Measurements from ENCODE around the gene WDR37.
"Not testable (repeated sequence)": the region's sequence is repeated elsewhere in the genome, so short reads cannot be mapped to it uniquely, and the experiment has no call there.

The WDR37 gene

DNA sequence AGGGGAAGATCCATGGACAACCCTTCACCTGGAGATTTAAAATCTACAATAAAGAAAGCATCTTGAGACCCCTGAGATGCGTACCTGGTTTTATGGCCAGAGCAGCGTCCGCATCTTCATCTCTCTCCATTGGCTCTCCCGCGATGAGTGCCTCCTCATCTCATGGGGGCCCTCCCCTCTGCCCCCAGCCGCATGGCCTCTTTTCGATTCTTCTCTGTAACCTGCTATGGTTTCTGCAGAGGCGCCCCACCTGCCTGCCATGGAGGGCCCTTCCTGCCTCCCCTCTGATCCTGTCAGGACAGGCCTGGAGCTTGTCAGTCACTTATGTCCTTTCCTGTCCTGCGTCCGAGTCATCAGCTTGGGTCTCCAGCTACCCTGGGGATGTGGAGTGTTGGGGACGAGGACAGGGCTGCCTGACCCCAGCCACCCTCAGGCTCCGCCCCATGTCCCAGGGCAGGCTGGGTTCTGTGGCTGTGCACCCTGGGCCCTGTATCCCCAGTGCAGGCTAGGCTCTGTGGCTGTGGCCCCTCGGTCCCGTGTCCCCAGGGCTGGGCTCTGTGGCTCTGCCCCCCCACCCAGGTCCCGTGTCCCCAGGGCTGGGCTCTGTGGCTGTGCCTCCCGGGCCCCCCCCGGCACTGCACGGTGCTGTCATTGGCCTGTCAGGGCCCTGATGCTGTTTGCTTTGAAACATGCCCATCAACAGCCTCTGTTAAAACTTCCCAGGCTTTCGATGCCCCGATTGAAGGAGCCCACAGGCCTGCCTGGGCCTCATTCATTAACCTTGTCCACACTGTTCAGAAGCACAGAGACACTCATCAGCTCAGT is 99.8 kb downstream of the WDR37 start:
- no peak for DNase-seq

DNA sequence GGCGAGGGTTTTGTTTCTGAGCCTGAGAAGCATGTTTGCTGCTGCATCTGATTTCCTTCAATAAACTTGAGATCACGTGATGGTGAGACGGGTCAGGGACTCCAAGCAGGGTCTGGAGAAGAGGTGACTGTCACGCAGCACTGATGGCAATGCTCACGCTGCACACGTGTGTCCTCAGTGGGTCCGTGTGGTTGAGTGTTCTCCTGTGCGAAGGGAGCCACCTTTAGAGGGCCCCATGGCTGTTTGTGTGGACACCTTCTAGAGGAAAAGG is 100.4 kb downstream of the WDR37 start:
- no peak for DNase-seq

DNA sequence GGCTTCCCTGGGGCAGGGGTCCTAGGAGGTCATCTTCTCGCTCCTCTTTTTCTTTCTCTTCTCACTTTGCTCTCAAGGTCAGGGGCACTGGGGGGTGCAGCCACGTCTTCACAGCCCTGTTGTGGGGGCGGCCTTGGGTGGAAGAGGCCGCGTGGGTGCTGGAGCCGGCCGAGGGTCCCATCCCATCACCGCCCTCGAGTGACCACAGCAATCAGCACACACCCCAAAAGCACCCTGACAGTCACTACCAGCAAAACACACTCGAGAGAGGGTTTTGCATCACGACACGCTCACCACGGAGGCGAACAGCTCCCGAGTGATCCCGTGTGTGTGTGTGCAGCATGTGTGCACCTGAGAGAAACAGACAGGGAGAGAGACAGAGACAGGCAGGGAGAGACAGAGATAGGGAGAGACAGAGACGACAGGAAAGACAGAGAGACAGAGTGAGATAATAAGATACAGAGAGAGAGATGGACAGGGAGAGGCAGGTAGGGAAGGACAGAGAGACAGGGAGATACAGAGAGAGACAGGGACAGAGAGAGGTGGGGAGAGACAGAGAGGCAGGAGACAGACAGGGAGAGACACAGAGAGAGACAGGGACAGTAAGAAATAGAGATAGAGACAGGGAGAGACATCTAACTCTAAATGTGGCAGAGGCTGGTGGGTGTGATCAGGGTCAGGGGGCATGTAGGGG is 100.9 kb downstream of the WDR37 start:
- no peak for DNase-seq

DNA sequence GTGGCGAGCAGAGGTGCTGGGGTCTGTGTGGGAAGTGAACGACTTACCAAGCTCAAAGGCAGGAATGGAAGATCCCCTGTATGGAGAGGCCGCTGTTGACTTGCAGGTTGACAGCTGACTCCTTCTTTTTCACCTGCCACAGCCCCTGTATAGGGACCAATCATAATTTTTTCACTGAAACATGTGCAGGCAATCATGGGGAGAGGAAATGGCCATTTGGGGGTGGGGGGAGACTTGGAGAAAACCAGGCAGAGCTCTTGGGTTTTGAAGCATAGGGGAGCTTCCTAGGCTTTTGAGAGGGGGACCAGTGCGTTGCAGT is 101.4 kb downstream of the WDR37 start:
- DNase-seq, result no peak

DNA sequence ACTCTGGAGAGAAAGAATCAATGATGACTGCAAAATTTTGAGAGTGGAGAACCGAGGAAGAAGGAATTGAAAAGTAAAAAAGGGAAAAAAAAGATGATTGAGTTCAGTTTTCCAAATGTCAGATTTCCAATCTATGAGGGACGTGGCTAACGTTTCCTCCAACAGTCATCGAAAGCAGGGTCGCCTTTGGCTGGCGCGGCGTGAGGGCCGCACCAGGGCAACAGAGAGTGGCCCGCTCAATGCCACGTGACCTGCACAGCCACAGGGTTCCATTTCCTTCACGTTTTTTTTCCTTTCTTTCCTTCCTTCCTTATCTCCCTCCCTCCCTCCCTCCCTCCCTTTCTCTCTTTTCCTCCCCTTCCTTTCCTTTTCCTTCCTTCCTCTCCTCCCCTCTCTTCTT is 101.9 kb downstream of the WDR37 start:
- DNase-seq, result no peak

DNA sequence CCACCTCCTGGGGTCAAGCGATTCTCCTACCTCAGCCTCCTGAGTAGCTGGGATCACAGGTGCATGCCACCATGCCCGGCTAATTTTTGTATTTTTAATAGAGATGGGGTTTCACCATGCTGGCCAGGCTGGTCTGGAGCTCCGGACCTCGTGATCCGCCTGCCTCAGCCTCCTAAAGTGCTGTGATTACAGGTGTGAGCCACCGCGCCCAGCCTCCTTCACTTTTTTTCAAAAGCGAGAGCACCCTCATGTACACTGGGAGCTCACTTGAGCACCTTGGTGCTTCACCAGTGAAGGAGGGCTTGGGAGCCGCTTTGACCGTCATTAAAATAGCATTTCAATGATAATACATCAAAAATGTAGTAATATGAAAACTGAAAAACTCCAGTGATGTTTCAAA is 102.4 kb downstream of the WDR37 start:
- DNase-seq, result not testable (repeated sequence)

DNA sequence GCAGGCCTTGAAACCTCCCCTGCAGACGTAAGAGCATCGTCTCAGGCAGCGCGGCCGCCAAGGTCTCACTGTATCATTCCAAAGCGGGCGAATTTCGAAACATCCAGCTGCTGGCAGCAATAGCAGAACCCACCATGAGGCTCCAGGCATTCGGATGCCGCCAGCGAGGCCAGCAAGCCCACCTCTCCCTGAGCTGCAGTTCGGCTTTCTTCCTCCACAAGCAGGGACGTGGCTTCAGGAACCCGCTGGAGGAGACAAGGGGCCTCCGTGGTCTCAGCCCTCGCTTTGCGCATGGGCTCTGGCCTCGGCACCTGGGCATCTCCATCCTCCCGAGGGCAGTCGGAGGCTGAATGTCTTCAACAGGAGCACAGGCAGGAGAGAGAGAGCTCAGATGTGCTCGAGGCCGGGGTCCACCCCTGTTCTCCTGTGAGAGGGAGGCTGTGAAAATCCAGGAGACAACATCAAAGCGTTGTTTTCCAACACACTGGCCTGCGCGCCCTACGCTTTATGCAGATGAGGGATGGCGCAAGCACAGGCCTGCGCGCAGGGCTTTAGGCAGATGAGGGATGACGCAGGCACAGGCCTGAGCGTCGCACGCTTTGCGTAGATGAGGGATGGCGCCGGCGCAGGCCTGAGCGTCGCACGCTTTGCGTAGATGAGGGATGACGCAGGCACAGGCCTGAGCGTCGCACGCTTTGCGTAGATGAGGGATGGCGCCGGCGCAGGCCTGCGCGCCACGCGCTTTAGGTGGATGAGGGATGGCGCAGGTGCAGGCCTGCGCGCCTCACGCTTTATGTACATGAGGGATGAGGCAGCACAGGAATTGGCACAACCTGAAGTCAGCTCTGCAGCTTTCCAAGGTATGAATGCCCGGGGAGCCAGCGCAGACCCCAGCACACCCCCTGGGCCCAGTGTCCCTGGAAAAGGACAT is 103.2 kb downstream of the WDR37 start:
- DNase-seq, result peak in 2 of 4 experiments; percentile 71 to 81

DNA sequence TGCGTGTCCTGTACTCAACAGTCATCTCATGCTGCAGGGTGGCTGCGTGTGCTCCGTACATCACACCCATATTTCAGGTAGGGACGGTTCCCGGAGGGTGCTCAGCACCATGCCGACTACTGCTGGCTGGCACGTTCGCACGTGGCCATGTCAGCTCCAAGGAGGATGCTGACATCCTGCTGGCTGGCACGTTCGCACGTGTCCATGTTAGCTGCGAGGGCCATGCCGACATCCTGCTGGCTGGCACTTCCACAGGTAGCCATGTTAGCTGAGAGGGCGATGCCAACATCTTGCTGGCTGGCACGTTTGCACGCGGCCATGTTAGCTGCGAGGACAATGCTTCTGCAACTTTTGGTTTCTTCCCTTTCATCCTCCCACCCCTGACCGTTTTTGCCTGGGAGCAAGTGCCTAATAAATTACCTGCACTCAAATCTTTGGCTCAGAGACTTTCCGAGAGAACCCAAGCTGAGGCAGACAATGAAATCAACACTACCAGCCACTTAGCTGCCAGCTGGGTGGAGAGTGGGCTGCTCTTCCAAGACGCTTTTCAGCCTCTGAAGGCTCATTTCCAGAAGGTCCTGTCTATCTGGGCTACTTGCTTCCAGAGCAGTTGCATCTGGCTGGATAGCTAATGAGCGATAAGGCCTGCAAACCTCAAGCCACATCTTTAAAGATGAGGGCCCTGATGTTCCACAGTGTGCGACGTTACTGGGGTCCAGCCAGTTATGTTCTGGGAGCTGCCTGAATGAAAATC is 104.6 kb downstream of the WDR37 start:
- no peak for DNase-seq

DNA sequence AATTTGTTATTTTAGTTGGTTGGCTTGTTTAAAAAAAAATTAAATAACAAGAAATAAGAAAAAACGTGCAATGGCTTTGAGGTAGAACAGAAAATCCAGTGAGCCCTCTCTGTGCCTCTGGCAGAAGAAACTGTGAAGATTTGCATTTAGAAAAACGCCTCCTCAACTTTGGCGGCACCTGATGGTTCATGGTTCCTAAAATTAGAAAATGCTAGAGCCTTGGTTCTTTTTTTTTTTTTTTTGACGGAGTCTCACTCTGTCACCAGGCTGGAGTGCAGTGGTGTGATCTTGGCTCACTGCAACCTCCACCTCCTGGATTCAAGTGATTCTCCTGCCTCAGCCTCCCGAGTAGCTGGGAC is 105.1 kb downstream of the WDR37 start:
- DNase-seq, result not testable (repeated sequence)

DNA sequence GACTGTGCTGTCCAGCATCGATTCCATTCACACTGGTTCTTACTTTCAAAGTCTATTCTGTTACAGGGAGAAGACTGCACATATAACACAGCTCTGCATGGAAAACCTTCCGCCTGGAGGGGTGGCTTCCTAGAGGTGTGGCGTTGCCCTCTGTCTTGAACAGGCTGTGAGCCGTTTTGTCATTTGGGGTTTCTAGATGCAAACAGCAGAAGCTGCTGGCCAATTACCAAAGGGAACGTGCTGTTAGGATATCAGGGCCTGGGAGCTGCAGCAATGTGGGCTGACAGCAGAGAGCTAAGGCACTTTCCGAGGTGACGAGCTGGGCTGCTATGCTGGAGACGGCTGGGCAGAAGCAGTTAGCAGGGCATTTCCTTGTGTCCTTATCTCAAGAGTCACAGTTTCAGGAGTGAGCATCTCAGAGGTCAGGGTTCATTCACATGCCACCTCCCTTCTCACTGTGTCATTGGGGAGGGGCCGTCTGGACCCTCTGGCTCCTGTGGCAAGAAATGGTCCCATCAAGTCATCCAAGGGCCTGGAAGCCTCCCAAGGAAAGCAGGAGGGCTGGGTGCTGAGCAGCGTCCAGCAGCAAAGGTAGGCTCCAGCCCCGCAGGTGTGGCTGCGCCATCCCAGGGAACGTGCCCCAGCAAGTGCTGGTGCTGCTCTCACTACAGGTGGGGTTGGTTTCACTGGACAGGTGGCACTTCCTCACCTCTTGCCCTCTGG is 106.5 kb downstream of the WDR37 start:
- DNase-seq, result no peak

DNA sequence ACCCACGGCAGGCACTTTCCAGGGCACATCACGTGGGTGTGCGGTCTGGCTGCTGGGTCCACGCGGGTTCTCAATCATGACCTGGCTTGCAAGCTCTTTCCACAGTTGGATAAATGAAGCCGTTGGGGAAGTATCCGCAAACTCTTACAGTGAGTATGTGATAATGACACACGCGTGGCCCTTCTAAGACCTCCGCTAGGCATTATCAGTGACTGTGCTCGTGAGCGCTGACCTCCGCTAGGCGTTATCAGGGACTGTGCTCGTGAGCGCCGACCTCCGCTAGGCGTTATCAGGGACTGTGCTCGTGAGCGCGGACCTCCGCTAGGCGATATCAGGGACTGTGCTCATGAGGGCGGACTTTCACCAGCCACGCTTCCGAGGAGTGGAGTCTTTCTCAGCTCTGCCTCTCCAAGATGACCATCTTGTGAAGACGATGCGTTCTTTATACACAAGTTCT is 107.0 kb downstream of the WDR37 start:
- no peak for DNase-seq

DNA sequence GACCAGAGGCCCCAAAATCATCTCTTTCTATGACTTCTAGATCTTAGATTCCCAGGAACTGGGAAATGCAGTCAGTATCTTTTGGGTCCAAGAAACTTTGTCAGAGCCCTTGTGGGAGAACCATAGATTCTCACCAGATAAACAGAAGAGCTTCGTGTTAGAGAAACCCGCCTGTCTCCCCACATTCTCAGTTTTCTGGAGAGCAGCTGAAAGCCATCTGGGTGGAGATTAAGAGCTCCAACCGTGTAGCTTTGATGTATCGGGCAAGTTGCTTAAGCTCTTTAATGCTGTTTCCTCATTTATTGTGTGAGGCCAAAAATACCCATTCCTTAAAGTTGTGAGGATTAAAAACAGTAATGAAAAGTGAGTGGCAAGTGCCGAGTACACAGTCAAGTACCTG is 107.6 kb downstream of the WDR37 start:
- no peak for DNase-seq

DNA sequence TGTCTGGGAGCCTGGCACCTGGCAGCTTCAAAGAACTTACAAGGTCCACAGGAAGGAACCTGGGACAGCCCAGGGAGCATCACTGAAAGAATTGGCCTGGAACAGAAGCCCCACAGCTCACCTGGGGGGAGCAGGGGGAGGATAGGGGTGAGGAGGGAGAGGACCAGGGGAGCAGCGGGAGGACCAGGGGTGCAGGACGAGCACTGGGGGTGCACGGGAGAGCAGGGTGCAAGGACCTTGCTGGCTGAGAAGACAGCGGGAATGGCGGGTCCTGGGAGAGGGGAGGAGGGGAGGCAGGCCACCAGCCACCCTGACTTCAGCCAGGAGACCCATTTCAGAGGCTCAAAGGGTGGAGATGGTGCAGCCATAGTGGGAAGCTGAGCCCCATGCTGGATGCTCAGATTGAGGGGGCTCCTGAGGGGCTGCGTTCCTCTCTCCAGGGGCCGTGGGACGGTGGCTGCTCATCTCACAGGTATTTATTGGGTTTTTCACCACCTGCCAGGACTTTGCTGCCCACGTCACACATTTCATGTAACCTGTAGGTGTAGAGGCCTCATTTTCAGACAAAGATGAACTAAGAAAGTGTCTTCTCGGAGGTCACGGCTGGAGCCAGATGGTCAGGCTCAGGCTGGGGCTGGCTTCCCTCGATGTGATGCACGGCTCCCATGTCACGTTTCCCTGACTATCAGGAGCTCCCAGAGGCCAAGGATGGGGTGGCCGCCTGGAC is 110.1 kb downstream of the WDR37 start:
- DNase-seq, result no peak

DNA sequence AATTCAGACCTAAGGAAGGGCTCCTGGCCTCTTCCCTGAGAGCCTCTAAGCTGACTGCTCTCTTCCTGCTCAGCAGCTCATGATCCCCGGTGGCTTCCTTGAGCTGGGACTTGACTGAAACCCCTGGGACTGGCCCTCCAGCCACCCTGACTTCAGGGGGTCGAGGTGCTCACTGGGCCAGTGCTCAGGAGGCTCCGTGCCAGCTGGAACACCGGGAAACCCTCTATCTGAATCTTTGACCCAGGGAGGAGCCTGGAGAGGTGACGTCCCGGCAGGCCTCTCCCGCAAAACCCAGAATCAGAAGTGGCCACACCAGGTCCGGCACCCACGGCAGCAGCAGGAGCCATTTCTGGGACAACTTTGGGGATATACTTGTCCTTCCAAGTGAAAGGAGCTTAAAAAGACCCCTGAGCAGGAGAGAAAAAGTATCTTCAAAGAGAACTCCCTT is 110.7 kb downstream of the WDR37 start:
- no peak for DNase-seq

DNA sequence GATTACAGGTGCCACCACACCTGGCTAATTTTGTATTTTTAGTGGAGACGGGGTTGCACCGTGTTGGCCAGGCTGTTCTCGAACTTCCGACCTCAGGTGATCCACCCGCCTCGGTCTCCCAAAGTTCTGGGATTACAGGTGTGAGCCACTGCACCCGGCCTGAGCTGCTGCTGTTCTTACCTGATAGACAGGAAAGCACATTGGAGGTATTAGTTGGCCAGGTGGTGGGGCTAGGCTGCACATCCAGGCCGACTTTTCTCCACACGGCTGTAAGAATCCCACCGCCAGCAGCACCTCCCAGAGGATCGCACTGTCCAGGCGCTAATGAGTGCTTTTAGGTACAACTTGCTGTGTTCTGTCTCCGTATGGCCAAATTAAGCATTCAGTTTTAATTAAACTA is 112.6 kb downstream of the WDR37 start:
- no peak for DNase-seq

DNA sequence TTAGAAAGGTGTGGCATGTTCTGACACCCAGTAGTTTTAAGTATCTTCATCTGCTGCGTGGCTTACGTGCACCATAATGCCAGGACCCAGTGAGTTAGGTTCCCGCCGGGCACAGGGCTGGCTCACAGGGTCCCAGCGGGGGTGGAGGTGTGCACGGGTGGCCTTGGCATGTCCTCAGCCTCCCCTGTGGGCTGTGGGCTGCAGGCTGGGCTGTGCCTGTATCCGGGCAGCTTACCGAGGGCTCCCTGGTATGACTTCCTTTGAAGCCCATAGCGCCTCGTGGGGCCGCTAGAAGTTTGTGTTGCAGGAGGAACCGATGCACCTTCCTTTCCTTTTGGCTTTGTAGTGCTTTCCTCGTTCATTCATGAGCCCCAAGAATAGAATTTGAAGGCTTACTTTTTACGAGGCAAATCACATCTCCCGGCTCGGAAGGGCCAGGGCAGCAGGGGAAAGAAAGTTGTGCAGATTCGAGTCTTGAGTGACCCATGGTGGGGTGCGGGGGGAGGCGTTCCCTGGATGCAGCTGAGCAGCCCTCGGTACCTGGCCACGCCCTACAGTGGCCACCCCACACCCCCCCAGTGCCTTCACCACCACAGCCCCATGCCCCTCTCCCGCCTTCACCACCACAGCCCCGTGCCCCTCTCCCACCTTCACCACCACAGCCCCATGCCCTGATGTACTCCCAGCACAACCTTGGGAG is 113.2 kb downstream of the WDR37 start:
- DNase-seq, result no peak

DNA sequence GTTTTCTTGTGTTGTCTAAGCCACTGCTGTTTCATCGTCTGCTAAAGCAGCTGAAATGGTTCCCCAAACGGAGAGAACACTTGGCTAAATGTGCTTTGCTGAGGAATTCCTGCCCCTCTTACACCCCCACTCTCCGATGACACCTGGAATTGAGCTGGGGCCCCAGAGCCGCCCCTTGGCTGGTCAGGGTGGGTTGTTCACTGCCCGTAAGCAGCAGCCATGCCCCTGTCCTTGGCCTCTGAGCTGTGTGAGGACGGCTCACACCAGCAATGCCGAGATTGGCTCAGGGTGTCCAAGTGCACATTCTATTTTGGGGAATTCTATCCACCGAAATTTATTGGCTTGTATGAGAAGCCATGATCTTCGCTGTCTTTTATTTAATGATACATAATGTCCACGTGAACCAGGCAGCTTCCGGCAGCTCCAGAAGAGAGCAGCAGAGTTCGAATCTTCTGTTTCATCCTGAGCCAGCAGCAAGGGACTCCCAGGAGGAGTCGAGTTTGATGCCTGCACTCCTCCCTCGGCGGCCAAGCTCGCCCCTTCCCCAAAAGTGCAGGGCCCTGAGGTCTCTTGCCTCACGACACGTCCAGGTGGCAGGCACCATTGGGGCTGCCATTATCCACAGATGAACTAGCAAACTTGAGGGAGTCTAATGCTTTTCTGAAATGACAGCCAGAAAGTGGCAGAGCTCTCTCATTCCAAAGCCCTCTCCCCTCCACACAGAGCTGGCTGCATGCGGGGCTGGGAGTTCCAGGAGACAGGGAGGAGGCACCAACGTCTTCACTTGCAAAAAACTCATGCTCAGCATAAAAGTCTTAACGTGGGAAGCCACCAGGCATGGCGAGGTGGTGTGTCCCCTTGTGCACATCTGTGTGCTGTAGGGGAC is 114.0 kb downstream of the WDR37 start:
- no peak for DNase-seq

DNA sequence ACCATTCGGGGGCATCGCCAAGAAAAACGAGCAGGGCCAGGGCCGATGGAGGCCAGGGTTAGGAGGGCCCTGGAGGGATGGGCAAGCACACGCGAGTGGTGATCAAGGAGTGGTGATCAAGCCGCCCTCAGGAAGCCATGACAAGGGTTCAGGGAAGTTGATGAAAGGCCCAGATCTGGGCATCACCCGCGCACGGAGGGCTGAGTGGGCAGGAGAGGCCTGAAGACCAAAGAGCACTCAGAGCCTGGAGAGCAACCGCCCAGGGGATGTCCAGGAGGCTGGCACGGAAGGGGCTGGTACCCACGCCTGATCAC is 114.6 kb downstream of the WDR37 start:
- no peak for DNase-seq

DNA sequence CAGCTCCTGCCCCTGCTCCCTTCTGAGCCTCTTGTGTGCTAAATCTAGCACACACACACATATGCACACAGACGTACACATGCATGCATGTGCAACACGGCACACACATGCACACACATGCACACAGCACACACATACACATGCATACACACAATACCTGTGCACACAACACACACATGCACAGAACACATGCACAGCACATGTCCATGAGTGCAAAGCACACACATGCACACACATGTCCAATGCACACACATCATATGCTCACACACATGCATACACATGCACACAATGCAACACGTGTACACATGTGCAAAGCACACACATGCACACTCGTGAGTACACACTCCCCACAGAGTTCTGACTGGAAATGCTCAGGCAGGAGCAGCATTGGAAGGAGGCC is 115.0 kb downstream of the WDR37 start:
- DNase-seq, result no peak

DNA sequence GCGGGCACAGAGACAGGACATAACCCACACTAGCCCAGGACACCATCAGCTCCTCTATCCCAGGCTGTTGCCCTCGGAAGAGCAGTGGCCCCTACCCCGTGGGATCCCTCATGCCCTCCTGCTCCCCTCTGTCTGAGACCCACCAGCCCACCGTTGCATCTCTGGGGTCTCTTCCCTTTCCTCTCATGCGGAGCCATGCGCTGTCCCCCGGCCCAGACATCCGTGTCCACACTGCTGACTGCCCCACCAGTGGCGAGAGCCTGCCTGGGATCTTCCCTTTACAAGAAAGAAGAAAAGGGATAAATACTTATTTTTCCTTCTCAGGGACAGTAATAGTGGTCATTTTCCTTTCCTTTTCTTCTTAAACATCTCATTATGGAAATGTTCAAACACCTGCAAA is 115.4 kb downstream of the WDR37 start:
- DNase-seq, result no peak

Data from suppressor macrophage (primary cell).